ENCODE results near the gene CDC26.
"Not testable (repeated sequence)": the region's sequence is repeated elsewhere in the genome, so short reads cannot be mapped to it uniquely, and the experiment has no call there.

CDC26 gene

DNA sequence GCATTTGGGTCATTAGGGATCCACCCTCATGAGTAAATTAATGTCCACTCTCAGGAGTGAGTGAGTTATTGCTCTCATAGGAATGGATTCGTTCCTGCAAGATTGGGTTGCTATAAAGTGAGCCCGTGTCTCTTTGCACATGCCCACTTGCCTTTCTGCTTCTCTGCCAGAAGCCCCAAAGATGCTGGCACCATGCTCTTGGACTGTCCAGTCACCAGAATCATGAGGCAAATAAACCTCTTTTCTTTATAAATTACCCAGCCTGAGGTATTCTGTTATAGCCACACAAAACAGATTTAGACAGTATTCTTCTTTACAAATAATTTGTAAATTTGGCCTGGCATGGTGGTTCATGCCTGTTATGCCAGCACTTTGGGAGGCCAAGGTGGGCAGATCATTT is 24.6 kb downstream of the CDC26 start:
- H3K4me2 ChIP-seq (ENCODE audit: low read depth, low read length, poor library complexity, severe bottlenecking): no peak overlapping the region
- H2AFZ ChIP-seq (ENCODE audit: low read depth, low read length, severe bottlenecking): no peak overlapping the region
- H3K36me3 ChIP-seq (ENCODE audit: low read length): no peaks in the 10 kb centered on the region
- H3K9ac ChIP-seq (ENCODE audit: low read length): no peak overlapping the region
- H3K9me2 ChIP-seq (replicated peaks; ENCODE audit: insufficient read depth, low read length): no peaks in the 10 kb centered on the region
- no peaks in the 10 kb centered on the region for H4K20me1 ChIP-seq (ENCODE audit: low read depth, low read length)
- H3F3A ChIP-seq (ENCODE audit: insufficient read depth): no peaks in the 10 kb centered on the region
- no peak overlapping the region for H3K27ac ChIP-seq (ENCODE audit: low read depth, low read length)
- H3K27me3 ChIP-seq (ENCODE audit: low read length): no peaks in the 10 kb centered on the region
- H3K4me3 ChIP-seq (ENCODE audit: insufficient read depth, low read length, poor library complexity, severe bottlenecking): no peak overlapping the region
- TF ChIP-seq, protein P1, sequence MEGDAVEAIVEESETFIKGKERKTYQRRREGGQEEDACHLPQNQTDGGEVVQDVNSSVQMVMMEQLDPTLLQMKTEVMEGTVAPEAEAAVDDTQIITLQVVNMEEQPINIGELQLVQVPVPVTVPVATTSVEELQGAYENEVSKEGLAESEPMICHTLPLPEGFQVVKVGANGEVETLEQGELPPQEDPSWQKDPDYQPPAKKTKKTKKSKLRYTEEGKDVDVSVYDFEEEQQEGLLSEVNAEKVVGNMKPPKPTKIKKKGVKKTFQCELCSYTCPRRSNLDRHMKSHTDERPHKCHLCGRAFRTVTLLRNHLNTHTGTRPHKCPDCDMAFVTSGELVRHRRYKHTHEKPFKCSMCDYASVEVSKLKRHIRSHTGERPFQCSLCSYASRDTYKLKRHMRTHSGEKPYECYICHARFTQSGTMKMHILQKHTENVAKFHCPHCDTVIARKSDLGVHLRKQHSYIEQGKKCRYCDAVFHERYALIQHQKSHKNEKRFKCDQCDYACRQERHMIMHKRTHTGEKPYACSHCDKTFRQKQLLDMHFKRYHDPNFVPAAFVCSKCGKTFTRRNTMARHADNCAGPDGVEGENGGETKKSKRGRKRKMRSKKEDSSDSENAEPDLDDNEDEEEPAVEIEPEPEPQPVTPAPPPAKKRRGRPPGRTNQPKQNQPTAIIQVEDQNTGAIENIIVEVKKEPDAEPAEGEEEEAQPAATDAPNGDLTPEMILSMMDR (IDR thresholded peaks at IDR 0.05; ENCODE audit: insufficient read depth, low read length, poor library complexity, severe bottlenecking): no peak
- no peak for TF ChIP-seq EZH2phosphoT487 (conservative IDR thresholded peaks at IDR 0.05; ENCODE audit: low read length)
- no peaks in the 10 kb centered on the region for H3K9me3 ChIP-seq (ENCODE audit: insufficient read depth, low read length)
- no peaks in the 10 kb centered on the region for H3K79me2 ChIP-seq (ENCODE audit: insufficient read depth, low read length)

DNA sequence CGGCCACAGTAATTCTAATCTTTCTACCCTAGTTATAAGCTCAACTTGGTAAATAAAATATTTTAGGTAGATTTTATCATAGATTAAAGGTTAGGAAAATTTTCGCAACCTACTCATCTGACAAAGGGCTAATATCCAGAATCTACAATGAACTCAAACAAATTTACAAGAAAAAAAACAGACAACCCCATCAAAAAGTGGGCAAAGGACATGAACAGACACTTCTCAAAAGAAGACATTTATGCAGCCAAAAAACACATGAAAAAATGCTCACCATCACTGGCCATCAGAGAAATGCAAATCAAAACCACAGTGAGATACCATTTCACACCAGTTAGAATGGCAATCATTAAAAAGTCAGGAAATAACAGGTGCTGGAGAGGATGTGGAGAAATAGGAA is 25.7 kb downstream of the CDC26 start:
- not testable (repeated sequence) for H2AFZ ChIP-seq (ENCODE audit: low read depth, low read length, severe bottlenecking); H4K20me1 ChIP-seq (ENCODE audit: low read depth, low read length); H3K9me2 ChIP-seq (replicated peaks; ENCODE audit: insufficient read depth, low read length); H3K27ac ChIP-seq (ENCODE audit: low read depth, low read length); H3K9ac ChIP-seq (ENCODE audit: low read length); H3K36me3 ChIP-seq (ENCODE audit: low read length); H3K9me3 ChIP-seq (ENCODE audit: insufficient read depth, low read length); H3K4me2 ChIP-seq (ENCODE audit: low read depth, low read length, poor library complexity, severe bottlenecking); H3K79me2 ChIP-seq (ENCODE audit: insufficient read depth, low read length); H3K4me3 ChIP-seq (ENCODE audit: insufficient read depth, low read length, poor library complexity, severe bottlenecking); H3K27me3 ChIP-seq (ENCODE audit: low read length); H3F3A ChIP-seq (ENCODE audit: insufficient read depth)

DNA sequence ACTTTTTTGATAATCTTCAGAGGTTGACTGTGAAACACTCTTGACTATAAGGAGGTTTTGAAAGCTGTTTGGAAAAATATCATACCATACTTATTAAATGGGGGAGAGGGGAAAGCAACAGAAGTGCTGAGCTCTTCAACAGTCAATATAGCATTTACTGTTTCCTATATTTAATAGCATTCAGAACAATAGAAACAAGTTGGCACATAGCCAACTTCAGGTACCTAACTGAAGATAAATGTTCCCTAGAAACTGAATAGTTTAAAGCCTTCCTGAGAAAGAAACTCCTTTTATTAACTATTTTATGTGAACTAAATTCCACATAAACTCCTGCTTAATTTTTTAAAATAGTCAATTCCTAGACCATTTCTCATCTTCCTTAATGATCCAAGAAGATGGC is 27.7 kb downstream of the CDC26 start:
- Histone ChIP-seq H3K9me2 (replicated peaks; ENCODE audit: insufficient read depth, low read length) (no peaks in the 10 kb centered on the region), H3F3A (ENCODE audit: insufficient read depth) (no peaks in the 10 kb centered on the region), H3K9ac (ENCODE audit: low read length) (no peak overlapping the region), H3K79me2 (ENCODE audit: insufficient read depth, low read length) (no peaks in the 10 kb centered on the region; the same call in 1 of the 2 replicates), H3K36me3 (ENCODE audit: low read length) (no peaks in the 10 kb centered on the region), H3K27me3 (ENCODE audit: low read length) (no peaks in the 10 kb centered on the region), H4K20me1 (ENCODE audit: low read depth, low read length) (no peaks in the 10 kb centered on the region), H3K4me3 (ENCODE audit: insufficient read depth, low read length, poor library complexity, severe bottlenecking) (no peak overlapping the region), H2AFZ (ENCODE audit: low read depth, low read length, severe bottlenecking) (no peak overlapping the region), H3K9me3 (ENCODE audit: insufficient read depth, low read length) (no peaks in the 10 kb centered on the region), H3K27ac (ENCODE audit: low read depth, low read length) (no peak overlapping the region), H3K4me2 (ENCODE audit: low read depth, low read length, poor library complexity, severe bottlenecking) (no peak overlapping the region)
- TF ChIP-seq, protein P1 (IDR thresholded peaks at IDR 0.05; ENCODE audit: insufficient read depth, low read length, poor library complexity, severe bottlenecking): no peak
- TF ChIP-seq EZH2phosphoT487 (conservative IDR thresholded peaks at IDR 0.05; ENCODE audit: low read length): no peak

DNA sequence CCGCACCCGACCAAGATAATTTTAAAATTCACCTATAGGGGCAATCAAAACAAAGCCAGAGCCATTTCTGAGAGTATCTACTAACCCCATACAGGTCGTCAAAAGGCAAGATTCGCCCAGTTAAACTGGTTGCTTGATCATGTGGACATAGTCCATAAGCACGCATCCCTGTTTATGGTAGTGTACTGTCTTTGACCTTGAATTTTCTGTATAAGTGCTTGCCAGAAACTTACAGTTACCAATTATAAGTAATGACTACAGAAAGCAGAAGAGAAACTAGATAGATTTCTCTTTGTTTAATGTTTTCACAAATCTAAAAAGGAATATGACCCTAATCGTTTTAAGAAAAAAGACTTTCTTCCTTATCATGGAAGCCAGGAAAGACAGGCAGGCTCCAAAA is 28.4 kb downstream of the CDC26 start:
- H3F3A ChIP-seq (ENCODE audit: insufficient read depth): no peaks in the 10 kb centered on the region
- no peak overlapping the region for H2AFZ ChIP-seq (ENCODE audit: low read depth, low read length, severe bottlenecking)
- H3K36me3 ChIP-seq (ENCODE audit: low read length): no peaks in the 10 kb centered on the region
- no peak overlapping the region for H3K27ac ChIP-seq (ENCODE audit: low read depth, low read length)
- no peaks in the 10 kb centered on the region for H4K20me1 ChIP-seq (ENCODE audit: low read depth, low read length)
- H3K4me2 ChIP-seq (ENCODE audit: low read depth, low read length, poor library complexity, severe bottlenecking): no peak overlapping the region
- H3K9ac ChIP-seq (ENCODE audit: low read length): no peak overlapping the region
- TF ChIP-seq, protein P1 (IDR thresholded peaks at IDR 0.05; ENCODE audit: insufficient read depth, low read length, poor library complexity, severe bottlenecking): no peak
- TF ChIP-seq EZH2phosphoT487 (conservative IDR thresholded peaks at IDR 0.05; ENCODE audit: low read length): no peak
- no peaks in the 10 kb centered on the region for H3K9me3 ChIP-seq (ENCODE audit: insufficient read depth, low read length)
- no peaks in the 10 kb centered on the region for H3K27me3 ChIP-seq (ENCODE audit: low read length)
- no peaks in the 10 kb centered on the region; the same call in 1 of the 2 replicates for H3K79me2 ChIP-seq (ENCODE audit: insufficient read depth, low read length)
- no peak overlapping the region for H3K4me3 ChIP-seq (ENCODE audit: insufficient read depth, low read length, poor library complexity, severe bottlenecking)
- H3K9me2 ChIP-seq (replicated peaks; ENCODE audit: insufficient read depth, low read length): no peaks in the 10 kb centered on the region

Data from SU-DHL-6 (cell line).